ENCODE measurements around the gene PPP2R3C. TPM values are rescaled to one million over a fixed set of nuclear protein-coding genes. Genes with fewer than 3 reads are reported as not detected.

Gene PPP2R3C
- total and polyA plus RNA-seq, 2 of the 13 experiments (the other 11 are each of a cell fraction or from before 2014, with no cell fraction given): 63.4 to 102 TPM

GRCh38 chr14:35146711-35147149, 24.9 kb upstream of the PPP2R3C start (continued):
- TF ChIP-seq ZNF280D (CRISPR knock-in tag; IDR thresholded peaks at IDR 0.05): 0 out of 2 replicates have a peak, but pooled peaks have one; percentile 16
- TF ChIP-seq ZZZ3 (CRISPR knock-in tag; IDR thresholded peaks at IDR 0.05; ENCODE audit: borderline replicate concordance): no peak
- TF ChIP-seq ZNF589 (CRISPR knock-in tag; conservative IDR thresholded peaks at IDR 0.05): no peak
- no peak for TF ChIP-seq ZNF275 (CRISPR knock-in tag; IDR thresholded peaks at IDR 0.05; ENCODE audit: borderline replicate concordance)
- TF ChIP-seq ZNF660 (CRISPR knock-in tag; IDR thresholded peaks at IDR 0.05; ENCODE audit: borderline replicate concordance, low read depth): no peak
- TF ChIP-seq SNRNP70 (IDR thresholded peaks at IDR 0.05; ENCODE audit: low read depth, low read length): no peak
- TF ChIP-seq ZMYM4 (CRISPR knock-in tag; IDR thresholded peaks at IDR 0.05): peak; percentile 46
- no peak for TF ChIP-seq YEATS2 (CRISPR knock-in tag; IDR thresholded peaks at IDR 0.05; ENCODE audit: borderline replicate concordance)
- no peak for TF ChIP-seq ZEB1 (IDR thresholded peaks at IDR 0.05; ENCODE audit: insufficient replicate concordance, low read depth)
- TF ChIP-seq ZNF350 (CRISPR knock-in tag; IDR thresholded peaks at IDR 0.05; ENCODE audit: borderline replicate concordance, low read depth): 0 out of 2 replicates have a peak, but pooled peaks have one; percentile 59
- 0 out of 2 replicates have a peak, but pooled peaks have one; percentile 31 for TF ChIP-seq SOX5 (CRISPR knock-in tag; IDR thresholded peaks at IDR 0.05; ENCODE audit: borderline replicate concordance)
- TF ChIP-seq THRA (CRISPR knock-in tag; IDR thresholded peaks at IDR 0.05; ENCODE audit: borderline replicate concordance): 0 out of 2 replicates have a peak, but pooled peaks have one; percentile 19
- no peak for TF ChIP-seq BRD4 (CRISPR knock-in tag; IDR thresholded peaks at IDR 0.05)
- no peak for TF ChIP-seq ARID3A (IDR thresholded peaks at IDR 0.05; ENCODE audit: low read depth, low read length)
- no peak; the same call in 1 of the 2 replicates for TF ChIP-seq MEIS1 (CRISPR knock-in tag; IDR thresholded peaks at IDR 0.05; ENCODE audit: borderline replicate concordance)
- TF ChIP-seq ZNF788 (CRISPR knock-in tag; IDR thresholded peaks at IDR 0.05; ENCODE audit: borderline replicate concordance): 0 out of 2 replicates have a peak, but pooled peaks have one; percentile 47
- TF ChIP-seq FOXO1 (CRISPR knock-in tag; IDR thresholded peaks at IDR 0.05): peak; percentile 33; the same call in 1 of the 2 replicates
- TF ChIP-seq TBL1XR1 (IDR thresholded peaks at IDR 0.05; ENCODE audit: borderline replicate concordance, low read length, partially characterized antibody): peak; percentile 50
- TF ChIP-seq ZNF790 (CRISPR knock-in tag; IDR thresholded peaks at IDR 0.05; ENCODE audit: borderline replicate concordance): no peak
- no peak for TF ChIP-seq SSRP1 (CRISPR knock-in tag; IDR thresholded peaks at IDR 0.05)
- no peak for TF ChIP-seq PHF21A (CRISPR knock-in tag; IDR thresholded peaks at IDR 0.05)
- TF ChIP-seq ELF3 (CRISPR knock-in tag; IDR thresholded peaks at IDR 0.05): peak; percentile 39; the same call in 1 of the 2 replicates
- no peak for TF ChIP-seq MIER2 (CRISPR knock-in tag; IDR thresholded peaks at IDR 0.05)
- TF ChIP-seq ZBTB7B (CRISPR knock-in tag; IDR thresholded peaks at IDR 0.05): no peak
